GM12878 (cell line): ENCODE data around the gene MRPL30. TPM values are rescaled to one million over a fixed set of nuclear protein-coding genes. Genes with fewer than 3 reads are reported as not detected.

ENCODE experiments used
- ATF7 ChIP-seq: fragments of 450-650 bp; IDR thresholded peaks from 2 replicates; pipeline ENCODE4 v1.6.1; 2016; ENCODE audit warnings: low read depth, mild to moderate bottlenecking
- KLF5 ChIP-seq: fragments of 450-650 bp; IDR thresholded peaks from 2 replicates; pipeline ENCODE4 v1.6.1; 2014; ENCODE audit warnings: mild to moderate bottlenecking; ENCODE audit not compliant: partially characterized antibody
- MTA3 ChIP-seq: IDR thresholded peaks from 2 replicates; pipeline ENCODE4 v1.6.1; 2012; ENCODE audit warnings: low read length, inconsistent platforms, borderline replicate concordance
- MXI1 ChIP-seq: fragments of 150-350 bp; IDR thresholded peaks from 2 replicates; pipeline ENCODE4 v1.6.1; 2011; ENCODE audit warnings: low read depth, mild to moderate bottlenecking, inconsistent platforms, low read length, improper control_type of control experiment
- NFIC ChIP-seq: IDR thresholded peaks from 2 replicates; pipeline ENCODE4 v1.6.1; 2012; ENCODE audit warnings: low read depth, mild to moderate bottlenecking, inconsistent platforms, low read length, moderate library complexity
- PAX8 ChIP-seq: fragments of 450-650 bp; IDR thresholded peaks from 2 replicates; pipeline ENCODE4 v1.6.1; 2017; ENCODE audit warnings: mild to moderate bottlenecking, moderate library complexity
- RBBP5 ChIP-seq: fragments of 200-600 bp; sonication (generic); conservative IDR thresholded peaks from 2 replicates; pipeline ENCODE4 v1.6.1; 2016
- REST ChIP-seq: IDR thresholded peaks from 2 replicates; pipeline ENCODE4 v1.6.1; 2012; ENCODE audit warnings: mild to moderate bottlenecking, low read depth, low read length
- RFX5 ChIP-seq: IDR thresholded peaks from 2 replicates; pipeline ENCODE4 v1.6.1; 2011; ENCODE audit warnings: low read depth, low read length, improper control_type of control experiment
- TCF7 ChIP-seq: IDR thresholded peaks from 2 replicates; pipeline ENCODE4 v1.6.1; 2014; ENCODE audit warnings: antibody characterized with exemption, borderline replicate concordance
- ZBTB4 ChIP-seq: fragments of 450-650 bp; formaldehyde crosslinking; IDR thresholded peaks from 2 replicates; pipeline ENCODE4 v1.4.0; 2022; ENCODE audit warnings: mild to moderate bottlenecking, moderate library complexity
- polyA plus RNA-seq, 11 experiments: library from polyadenylated mRNA; depleted of rRNA in 4 of 11; unstranded in 6 of 11; stranded (reverse) in 5 of 11; fragments of >200 nt; fragmentation: Nextera tagmentation in 4 of 11; fragmentation: Illumina TruSeq in 1 of 11; extraction: Ambion mirVana in 4 of 11; extraction: Trizol in 1 of 11; gene quantifications; 1 replicate in 1 of 11; 2 replicates in 10 of 11; pipeline versions ENCODE4 v1.2.1 to v1.2.3, GENCODE V29; 2011 to 2016; ENCODE audit warnings: inconsistent platforms in 2 of 11, missing spikeins in 2 of 11, low read depth in 1 of 11
- total RNA-seq, 4 experiments: library from RNA; depleted of rRNA in 3 of 4; stranded (reverse); fragments of >200 nt in 3 of 4; fragmentation: Illumina TruSeq in 1 of 4; extraction: Trizol in 1 of 4; gene quantifications; 2 replicates each; pipeline versions ENCODE4 v1.2.1 to v1.2.3, GENCODE V29; 2013 to 2021
- TF ChIP-seq, protein P1 (sequence below): fragments of 150-350 bp; IDR thresholded peaks from 2 replicates; pipeline ENCODE4 v1.6.1; 2014; ENCODE audit warnings: mild to moderate bottlenecking, low read depth, low read length
- TF ChIP-seq, protein P2 (sequence below): IDR thresholded peaks from 2 replicates; pipeline ENCODE4 v1.6.1; 2011; ENCODE audit warnings: borderline replicate concordance, low read depth, mild to moderate bottlenecking, moderate library complexity, low read length; ENCODE audit not compliant: insufficient read depth, poor library complexity, severe bottlenecking

Gene MRPL30
- total and polyA plus RNA-seq, 10 of the 15 experiments (the other 5 are each of a cell fraction or from before 2014, with no cell fraction given): 33.6 to 63.3 (median 40.1) TPM

GRCh38 chr2:99150706-99151105, 30.3 kb upstream of the MRPL30 start (continued):
- TF ChIP-seq, protein P1, sequence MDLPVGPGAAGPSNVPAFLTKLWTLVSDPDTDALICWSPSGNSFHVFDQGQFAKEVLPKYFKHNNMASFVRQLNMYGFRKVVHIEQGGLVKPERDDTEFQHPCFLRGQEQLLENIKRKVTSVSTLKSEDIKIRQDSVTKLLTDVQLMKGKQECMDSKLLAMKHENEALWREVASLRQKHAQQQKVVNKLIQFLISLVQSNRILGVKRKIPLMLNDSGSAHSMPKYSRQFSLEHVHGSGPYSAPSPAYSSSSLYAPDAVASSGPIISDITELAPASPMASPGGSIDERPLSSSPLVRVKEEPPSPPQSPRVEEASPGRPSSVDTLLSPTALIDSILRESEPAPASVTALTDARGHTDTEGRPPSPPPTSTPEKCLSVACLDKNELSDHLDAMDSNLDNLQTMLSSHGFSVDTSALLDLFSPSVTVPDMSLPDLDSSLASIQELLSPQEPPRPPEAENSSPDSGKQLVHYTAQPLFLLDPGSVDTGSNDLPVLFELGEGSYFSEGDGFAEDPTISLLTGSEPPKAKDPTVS: no peak
- no peak for TF ChIP-seq MXI1
- no peak for TF ChIP-seq TCF7
- TF ChIP-seq REST: no peak
- no peak for TF ChIP-seq KLF5
- no peak for TF ChIP-seq ATF7
- no peak for TF ChIP-seq NFIC
- TF ChIP-seq, protein P2, sequence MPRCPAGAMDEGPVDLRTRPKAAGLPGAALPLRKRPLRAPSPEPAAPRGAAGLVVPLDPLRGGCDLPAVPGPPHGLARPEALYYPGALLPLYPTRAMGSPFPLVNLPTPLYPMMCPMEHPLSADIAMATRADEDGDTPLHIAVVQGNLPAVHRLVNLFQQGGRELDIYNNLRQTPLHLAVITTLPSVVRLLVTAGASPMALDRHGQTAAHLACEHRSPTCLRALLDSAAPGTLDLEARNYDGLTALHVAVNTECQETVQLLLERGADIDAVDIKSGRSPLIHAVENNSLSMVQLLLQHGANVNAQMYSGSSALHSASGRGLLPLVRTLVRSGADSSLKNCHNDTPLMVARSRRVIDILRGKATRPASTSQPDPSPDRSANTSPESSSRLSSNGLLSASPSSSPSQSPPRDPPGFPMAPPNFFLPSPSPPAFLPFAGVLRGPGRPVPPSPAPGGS: no peak
- no peak for TF ChIP-seq RFX5
- no peak for TF ChIP-seq ZBTB4 (CRISPR knock-in tag)
- no peak for TF ChIP-seq RBBP5
- no peak for TF ChIP-seq MTA3
- no peak for TF ChIP-seq PAX8
